ENCODE data around the gene HOPX. TPM values are rescaled to one million over a fixed set of nuclear protein-coding genes. Genes with fewer than 3 reads are reported as not detected.

Gene HOPX
- total and polyA plus RNA-seq, 2 of the 8 experiments (the other 6 are each of a cell fraction or from before 2014, with no cell fraction given): not detected

DNA sequence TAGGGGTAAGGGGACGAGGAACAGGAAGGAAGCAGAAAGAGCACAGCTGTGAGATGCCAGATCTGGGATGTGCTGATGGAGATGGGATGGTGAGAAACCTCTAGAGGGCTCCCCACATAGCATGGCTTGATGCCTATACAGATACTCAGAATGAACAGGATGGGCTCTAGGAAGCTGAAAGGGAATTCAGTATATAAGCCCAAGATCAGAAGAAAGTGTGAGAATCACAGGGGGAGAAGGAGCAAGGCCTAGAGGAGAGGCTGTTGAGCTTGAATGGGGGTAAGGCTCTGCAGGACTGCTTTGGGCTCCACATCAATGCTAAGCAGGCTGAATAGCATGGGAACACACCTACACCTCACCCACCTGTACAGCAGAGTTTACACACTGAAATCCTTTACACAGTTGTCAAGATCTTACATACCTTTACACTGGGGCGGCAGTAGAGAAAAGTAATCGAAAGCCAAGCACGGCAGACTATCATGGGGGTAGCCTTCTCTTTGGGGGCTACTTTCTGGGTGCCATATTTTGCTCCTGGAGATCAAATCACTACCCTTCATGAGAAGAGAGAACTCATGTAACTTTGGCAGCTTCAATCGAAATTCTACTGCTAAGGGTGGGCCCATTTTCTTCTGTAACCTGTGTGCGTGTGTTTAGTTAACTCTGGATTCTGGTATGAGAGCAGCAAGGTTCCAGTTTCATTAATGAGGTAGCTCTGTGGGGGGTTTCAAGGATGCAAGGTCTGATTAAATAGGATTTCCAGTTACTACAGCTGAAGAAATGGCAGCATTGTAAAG is 30.6 kb downstream of the HOPX start:
- Histone ChIP-seq H3K9ac (replicated peaks in 1 of 4; ENCODE audit: extremely low read depth in 1 of 4, low read depth in 3 of 4, low read length in 3 of 4) (no peak overlapping the region), H3K27me3 (replicated peaks in 1 of 4; ENCODE audit: control insufficient read depth in 3 of 4, extremely low read depth in 1 of 4, insufficient read depth in 3 of 4, low read length in 3 of 4) (peaks cover 19 to 25% (median 22%) of the 10 kb centered on the region in 4 experiments), H4K5ac (ENCODE audit: insufficient read length, low read depth, low read length) (no peak overlapping the region), H3K4ac (replicated peaks; ENCODE audit: insufficient read length, low read depth, low read length) (no peak overlapping the region), H4K91ac (replicated peaks; ENCODE audit: insufficient read length, low read length) (no peak overlapping the region), H3K79me2 (ENCODE audit: control insufficient read depth in 1 of 2, insufficient read depth in 2 of 2, low read length in 2 of 2) (no peaks in the 10 kb centered on the region), H3K4me1 (replicated peaks in 1 of 4; ENCODE audit: control insufficient read depth in 3 of 4, insufficient read depth in 4 of 4, low read length in 3 of 4) (peaks cover 0 to 5% (median 1%) of the 10 kb centered on the region in 4 experiments; a peak in 3 of 7 replicates), H2AFZ (ENCODE audit: low read length) (no peak overlapping the region), H3K4me3 (ENCODE audit: extremely low read depth in 1 of 4, insufficient read depth in 2 of 4, low read depth in 3 of 4, low read length in 4 of 4) (no peak overlapping the region), H3K4me2 (ENCODE audit: insufficient read depth in 1 of 2, low read depth in 2 of 2, low read length in 2 of 2) (no peak overlapping the region), H3K23ac (ENCODE audit: insufficient read length) (no peak overlapping the region), H2BK5ac (ENCODE audit: low read depth, low read length) (no peak overlapping the region), H3K23me2 (ENCODE audit: low read depth, low read length) (peaks cover 2% of the 10 kb centered on the region; the same call in 1 of the 2 replicates), H4K20me1 (replicated peaks in 1 of 2; ENCODE audit: control insufficient read depth in 1 of 2, insufficient read depth in 2 of 2, low read length in 2 of 2) (no peaks in the 10 kb centered on the region), H2AK5ac (ENCODE audit: low read depth, low read length) (no peak overlapping the region), H2BK20ac (ENCODE audit: low read length) (no peak overlapping the region), H3K27ac (ENCODE audit: low read depth, low read length) (no peak overlapping the region), H3K79me1 (ENCODE audit: low read depth, low read length) (no peaks in the 10 kb centered on the region), H4K8ac (ENCODE audit: extremely low read depth, insufficient read depth, low read length) (no peak overlapping the region), H2BK12ac (ENCODE audit: low read depth, low read length) (no peak overlapping the region), H2BK120ac (replicated peaks; ENCODE audit: low read depth, low read length) (no peak overlapping the region), H3K14ac (ENCODE audit: insufficient read length) (no peak overlapping the region), H3K9me3 (ENCODE audit: insufficient read depth in 2 of 2, low read depth in 1 of 2, low read length in 1 of 2) (peaks cover 0 to 3% of the 10 kb centered on the region in 2 experiments; a peak in 1 of 4 replicates), H3K56ac (replicated peaks; ENCODE audit: insufficient read length, low read depth, low read length) (no peak overlapping the region), H3K36me3 (ENCODE audit: control insufficient read depth in 2 of 4, insufficient read depth in 4 of 4, low read length in 3 of 4) (no peaks in the 10 kb centered on the region), H2BK15ac (ENCODE audit: low read length) (no peak overlapping the region), H3K18ac (ENCODE audit: extremely low read depth, low read length) (no peak overlapping the region)
- ChIA-PET CTCF (ENCODE audit: partially characterized antibody) (interaction anchor here (0.6 to 5.8 kb wide), 15 partner anchors 10 to 1260 kb away, joined by 3 to 34 read pairs (median 4); no protein-coding TSS in a partner anchor), POLR2A (ENCODE audit: partially characterized antibody) (interaction anchor here (0.9 kb wide), 1 partner anchor 10 kb away, joined by 3 read pairs; no protein-coding TSS in a partner anchor)
- FAIRE-seq (no peak), DNase-seq (ENCODE audit: low read depth in 1 of 2, low spot score in 2 of 2) (no peak)
- WGBS, 2 experiments (ENCODE audit: extremely low coverage in 1 of 2, insufficient coverage in 1 of 2, insufficient read length in 1 of 2, insufficient replicate concordance in 2 of 2, low coverage in 1 of 2, low lambda C conversion rate in 2 of 2, missing lambda C conversion rate in 1 of 2): 80% methylated on average over 6 of the region's 6 CpGs; no CpG with 5 or more reads in 1 of the 2 experiments
- TF ChIP-seq POU5F1 (IDR thresholded peaks at IDR 0.05; ENCODE audit: low read depth, low read length) (no peak), RAD21 (IDR thresholded peaks at IDR 0.05 in 1 of 2, conservative IDR thresholded peaks at IDR 0.05 in 1 of 2; ENCODE audit: low read depth in 2 of 2, low read length in 2 of 2) (peak in 1 of 2 experiments; percentile 21; a peak in 2 of 4 replicates)

Measured in H1 (cell line).